HepG2 (cell line): ENCODE measurements around the gene RNASE8. TPM values are rescaled to one million over a fixed set of nuclear protein-coding genes. Genes with fewer than 3 reads are reported as not detected.

Experiments used
- AKNA ChIP-seq: sonication (generic); formaldehyde crosslinking; IDR thresholded peaks from 2 replicates; pipeline ENCODE4 v1.4.0; 2020; ENCODE audit warnings: missing genetic modification reagents, borderline replicate concordance
- E2F1 ChIP-seq: sonication (generic); formaldehyde crosslinking; IDR thresholded peaks from 2 replicates; pipeline ENCODE4 v1.5.0; 2020; ENCODE audit warnings: missing genetic modification reagents
- MYC ChIP-seq: sonication (generic); formaldehyde crosslinking; IDR thresholded peaks from 2 replicates; pipeline ENCODE4 v1.9.0; 2021; ENCODE audit warnings: missing genetic modification reagents, borderline replicate concordance
- NCOA2 ChIP-seq: sonication (generic); formaldehyde crosslinking; IDR thresholded peaks from 2 replicates; pipeline ENCODE4 v1.8.0; 2022; ENCODE audit warnings: inconsistent platforms
- PREB ChIP-seq: sonication (generic); formaldehyde crosslinking; IDR thresholded peaks from 2 replicates; pipeline ENCODE4 v1.4.0; 2020; ENCODE audit warnings: missing genetic modification reagents
- PRPF4 ChIP-seq: fragments of 200-400 bp; formaldehyde crosslinking; IDR thresholded peaks from 2 replicates; pipeline ENCODE4 v1.6.1; 2016; ENCODE audit warnings: low read length, low read depth; ENCODE audit not compliant: poor library complexity, severe bottlenecking
- RNF219 ChIP-seq: sonication (generic); formaldehyde crosslinking; IDR thresholded peaks from 2 replicates; pipeline ENCODE4 v1.5.0; 2020; ENCODE audit warnings: mild to moderate bottlenecking, missing genetic modification reagents
- XRCC5 ChIP-seq: fragments of 200-400 bp; formaldehyde crosslinking; optimal IDR thresholded peaks from 2 replicates; pipeline ENCODE3; 2017; ENCODE audit warnings: mild to moderate bottlenecking, low read length
- ZBTB14 ChIP-seq: sonication (generic); formaldehyde crosslinking; IDR thresholded peaks from 2 replicates; pipeline ENCODE4 v1.4.0; 2020; ENCODE audit warnings: missing genetic modification reagents
- ZNF788 ChIP-seq: sonication (generic); formaldehyde crosslinking; IDR thresholded peaks from 2 replicates; pipeline ENCODE4 v1.5.0; 2020; ENCODE audit warnings: mild to moderate bottlenecking, missing genetic modification reagents, borderline replicate concordance
- ZNF883 ChIP-seq: sonication (generic); formaldehyde crosslinking; IDR thresholded peaks from 2 replicates; pipeline ENCODE4 v1.5.1; 2020; ENCODE audit warnings: mild to moderate bottlenecking, missing genetic modification reagents; ENCODE audit errors: not compliant biosample characterization
- polyA plus RNA-seq, 8 experiments: library from polyadenylated mRNA; depleted of rRNA in 3 of 8; stranded (reverse) in 7 of 8; unstranded in 1 of 8; fragments of >200 nt; fragmentation: Illumina TruSeq in 4 of 8; extraction: Trizol in 4 of 8; gene quantifications; 2 replicates each; pipeline versions ENCODE4 v1.2.1 to v1.2.3, GENCODE V29; 2011 to 2016; ENCODE audit warnings: low read depth in 4 of 8, missing spikeins in 1 of 8, mixed read lengths in 1 of 8; ENCODE audit not compliant: insufficient read depth in 1 of 8
- total RNA-seq, 5 experiments: library from RNA; depleted of rRNA; stranded (reverse); fragments of >200 nt; fragmentation: Illumina TruSeq; extraction: Trizol; gene quantifications; 2 replicates each; pipeline ENCODE4 v1.2.3, GENCODE V29; 2016; ENCODE audit warnings: low read depth in 1 of 5

RNASE8 gene
- total and polyA plus RNA-seq, 2 of the 13 experiments (the other 11 are each of a cell fraction or from before 2014, with no cell fraction given): not detected

- TF ChIP-seq PRPF4: no peak
- TF ChIP-seq ZNF883 (CRISPR knock-in tag): no peak
- no peak for TF ChIP-seq ZNF788 (CRISPR knock-in tag)
- TF ChIP-seq E2F1 (CRISPR knock-in tag): no peak
- TF ChIP-seq PREB (CRISPR knock-in tag): no peak
- TF ChIP-seq ZBTB14: no peak
- TF ChIP-seq MYC: no peak
- no peak for TF ChIP-seq AKNA (CRISPR knock-in tag)
- no peak for TF ChIP-seq NCOA2 (CRISPR knock-in tag)
- TF ChIP-seq XRCC5: no peak
- no peak for TF ChIP-seq RNF219 (CRISPR knock-in tag)
Measured at GRCh38 chr14:21017528-21018245, 39.9 kb upstream of the RNASE8 start (continued).
